AG10803 (cell line): ENCODE measurements around the gene C5orf63.
"Not testable (repeated sequence)": the region's sequence is repeated elsewhere in the genome, so short reads cannot be mapped to it uniquely, and the experiment has no call there.

ENCODE experiments used
- DNase-seq: peaks from one replicate; pipeline ENCODE4 v3.0.0; 2010; ENCODE audit warnings: low read depth
- H3K4me3 ChIP-seq: 2 replicates; pipeline ENCODE4 v1.5.1; 2011; ENCODE audit warnings: mild to moderate bottlenecking, low read length, control low read depth
- CTCF ChIP-seq: conservative IDR thresholded peaks from 2 replicates; pipeline ENCODE4 v1.5.1; 2011; ENCODE audit warnings: mild to moderate bottlenecking, low read length, control low read depth, inconsistent platforms

C5orf63 gene

GRCh38 chr5:127072861-127073846 is at the start of gene C5orf63:
C5orf63 (minus strand) TSS chr5:127073502; CDS start chr5:127058995, 14,507 bp downstream.
- no peak; the same call in 1 of the 2 replicates for TF ChIP-seq CTCF
- peak within 1 kb of the TSS; percentile 66 for H3K4me3 ChIP-seq
- peak; percentile 11 for DNase-seq

GRCh38 chr5:127112347-127112864 is 39.1 kb upstream of the C5orf63 start:
- no peak for TF ChIP-seq CTCF
- DNase-seq: peak; percentile 15
- H3K4me3 ChIP-seq: no peak overlapping the region

GRCh38 chr5:127111112-127111511 is 37.8 kb upstream of the C5orf63 start:
- TF ChIP-seq CTCF: no peak
- H3K4me3 ChIP-seq: no peak overlapping the region
- no peak for DNase-seq

- not testable (repeated sequence) for DNase-seq, H3K4me3 ChIP-seq
Measured at GRCh38 chr5:127108624-127109260, 35.4 kb upstream of the C5orf63 start.

- no peak for DNase-seq
- TF ChIP-seq CTCF: no peak
Measured at GRCh38 chr5:127101935-127102334, 28.6 kb upstream of the C5orf63 start.

GRCh38 chr5:127101533-127101932 is 28.2 kb upstream of the C5orf63 start:
- no peak for TF ChIP-seq CTCF
- H3K4me3 ChIP-seq: no peak overlapping the region
- DNase-seq: no peak

More at GRCh38 chr5:127101935-127102334, 28.6 kb upstream of the C5orf63 start:
- H3K4me3 ChIP-seq: no peak overlapping the region

- TF ChIP-seq CTCF: no peak
- H3K4me3 ChIP-seq: no peak overlapping the region
- DNase-seq: no peak
Measured at GRCh38 chr5:127098241-127098640, 24.9 kb upstream of the C5orf63 start.
